Keratinocyte (primary cell): ENCODE measurements around the gene TOM1L1. TPM values are rescaled to one million over a fixed set of nuclear protein-coding genes. Genes with fewer than 3 reads are reported as not detected.

Source experiments
- DNase-seq: peaks from one replicate; pipeline ENCODE4 v3.0.0-alpha.2; 2011; ENCODE audit warnings: low read depth, missing footprints, low spot score
- FAIRE-seq: peaks from 2 replicates; lab custom pipeline; 2011; peaks lifted over from hg19 to GRCh38; lab: Jason Lieb, UNC
- H2AFZ ChIP-seq: 2 replicates; pipeline ENCODE4 v1.6.0; 2012; ENCODE audit warnings: low read length, control low read depth, inconsistent platforms; ENCODE audit not compliant: control insufficient read depth
- H3K27ac ChIP-seq: 2 replicates; pipeline ENCODE4 v1.5.1; 2011; ENCODE audit warnings: low read length; ENCODE audit not compliant: control insufficient read depth, insufficient read depth
- H3K27me3 ChIP-seq: 3 replicates; pipeline ENCODE4 v1.6.0; 2011; ENCODE audit warnings: low read length; ENCODE audit not compliant: control insufficient read depth, insufficient read depth; ENCODE audit errors: extremely low read depth
- H3K36me3 ChIP-seq, 2 experiments: 2 replicates in 1 of 2; 3 replicates in 1 of 2; pipeline ENCODE4 v1.5.1; 2011; ENCODE audit warnings: low read length in 2 of 2, mild to moderate bottlenecking in 1 of 2; ENCODE audit not compliant: control insufficient read depth in 2 of 2, insufficient read depth in 2 of 2; ENCODE audit errors: extremely low read depth in 1 of 2
- H3K4me1 ChIP-seq: 3 replicates; pipeline ENCODE4 v1.5.1; 2011; ENCODE audit warnings: low read length; ENCODE audit not compliant: control insufficient read depth, insufficient read depth; ENCODE audit errors: extremely low read depth
- H3K4me2 ChIP-seq: 3 replicates; pipeline ENCODE4 v1.6.0; 2011; ENCODE audit warnings: low read depth, low read length; ENCODE audit not compliant: control insufficient read depth, insufficient read depth; ENCODE audit errors: extremely low read depth
- H3K4me3 ChIP-seq, 3 experiments: fragments of 200-600 bp in 1 of 3; sonication (generic) in 1 of 3; 2 replicates in 2 of 3; 3 replicates in 1 of 3; pipeline ENCODE4 v1.5.1; 2011 to 2016; ENCODE audit warnings: low read length in 3 of 3, mild to moderate bottlenecking in 3 of 3, control low read depth in 2 of 3, inconsistent platforms in 1 of 3, low read depth in 1 of 3, mixed read lengths in 1 of 3, mixed run types in 1 of 3, moderate library complexity in 1 of 3; ENCODE audit not compliant: control insufficient read depth in 2 of 3, insufficient read depth in 2 of 3; ENCODE audit errors: extremely low read depth in 1 of 3
- H3K79me2 ChIP-seq: 2 replicates; pipeline ENCODE4 v1.6.0; 2012; ENCODE audit warnings: low read length; ENCODE audit not compliant: control insufficient read depth, insufficient read depth
- H3K9ac ChIP-seq: 3 replicates; pipeline ENCODE4 v1.6.0; 2011; ENCODE audit warnings: low read length; ENCODE audit not compliant: control insufficient read depth, insufficient read depth; ENCODE audit errors: extremely low read depth
- H3K9me1 ChIP-seq: 3 replicates; pipeline ENCODE4 v1.6.0; 2011; ENCODE audit warnings: low read length; ENCODE audit not compliant: control insufficient read depth, insufficient read depth; ENCODE audit errors: extremely low read depth
- H3K9me3 ChIP-seq: 2 replicates; pipeline ENCODE4 v1.5.1; 2012; ENCODE audit warnings: low read depth, low read length; ENCODE audit not compliant: control insufficient read depth
- H4K20me1 ChIP-seq: 3 replicates; pipeline ENCODE4 v1.6.0; 2011; ENCODE audit warnings: low read length; ENCODE audit not compliant: control insufficient read depth, insufficient read depth; ENCODE audit errors: extremely low read depth
- EZH2 ChIP-seq: IDR thresholded peaks from one replicate; pipeline ENCODE4 v1.6.1; 2012; ENCODE audit warnings: inconsistent platforms, mild to moderate bottlenecking, low read length, moderate library complexity
- dilution Hi-C: fragments of 300-500 bp; cut with MboI; formaldehyde crosslinking; loops from one replicate; pipeline ENCODE4 v1.7.0; 2020; ENCODE audit warnings: low sequenced_read_pairs; ENCODE audit not compliant: extremely low pct_ligation_motif_present
- polyA plus RNA-seq, 5 experiments: library from polyadenylated mRNA; depleted of rRNA in 3 of 5; stranded (reverse) in 3 of 5; stranded (forward) in 1 of 5; unstranded in 1 of 5; fragments of >200 nt; gene quantifications; 1 replicate in 1 of 5; 2 replicates in 3 of 5; 3 replicates in 1 of 5; pipeline versions ENCODE4 v1.2.1 to v1.2.3, GENCODE V29; 2011 to 2012; ENCODE audit warnings: missing spikeins in 2 of 5, low read depth in 1 of 5, low replicate concordance in 1 of 5
- TF ChIP-seq, protein P1 (sequence below), 3 experiments: IDR thresholded peaks in 1 of 3; conservative IDR thresholded peaks in 1 of 3; optimal IDR thresholded peaks in 1 of 3; 2 replicates in 2 of 3; 3 replicates in 1 of 3; pipeline versions ENCODE3 to v1.5.1; 2011; ENCODE audit warnings: low read length in 3 of 3, mild to moderate bottlenecking in 3 of 3, moderate library complexity in 2 of 3, control low read depth in 1 of 3, inconsistent platforms in 1 of 3; ENCODE audit not compliant: insufficient read depth in 2 of 3; ENCODE audit errors: extremely low read depth in 1 of 3

TOM1L1 gene
- polyA plus RNA-seq, 1 donor (not counting 4 experiments of a cell fraction or from before 2014, with no cell fraction given), result 90.1 TPM

DNA sequence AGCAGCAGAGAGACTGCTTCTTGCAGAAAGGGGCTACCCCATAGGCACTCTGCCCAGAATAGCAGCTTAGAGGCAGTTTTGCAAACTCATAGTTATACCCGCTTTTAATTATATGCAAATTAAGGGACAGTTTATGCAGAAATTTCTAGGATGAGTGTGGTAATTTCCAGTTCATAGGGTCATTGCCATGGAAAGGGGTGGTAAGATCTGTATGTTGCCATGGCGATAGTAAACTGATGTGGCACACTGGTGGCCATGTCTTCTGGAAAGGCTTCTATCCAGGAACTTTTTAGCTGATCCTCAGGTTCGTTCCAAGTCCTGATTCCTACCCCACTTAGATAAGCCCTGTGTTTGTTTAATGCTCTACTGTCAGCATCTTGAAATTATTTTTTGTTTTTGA, 74.1 kb downstream of the TOM1L1 start:
- H3K9ac ChIP-seq, result no peak overlapping the region
- H3K27ac ChIP-seq, result no peak overlapping the region
- H3K9me3 ChIP-seq, result no peaks in the 10 kb centered on the region
- no peaks in the 10 kb centered on the region for H3K36me3 ChIP-seq
- FAIRE-seq, result no peak
- H2AFZ ChIP-seq, result no peak overlapping the region
- dilution Hi-C loops, result no loop called here
- no peaks in the 10 kb centered on the region for H3K9me1 ChIP-seq
- peaks cover 8% of the 10 kb centered on the region for H3K79me2 ChIP-seq
- H3K27me3 ChIP-seq, result no peaks in the 10 kb centered on the region
- H4K20me1 ChIP-seq, result no peaks in the 10 kb centered on the region
- no peak for DNase-seq
- peaks cover 4% of the 10 kb centered on the region for H3K4me1 ChIP-seq
- H3K4me2 ChIP-seq, result no peak overlapping the region
- no peak overlapping the region for H3K4me3 ChIP-seq
- TF ChIP-seq EZH2, result no peak
- TF ChIP-seq, protein P1, sequence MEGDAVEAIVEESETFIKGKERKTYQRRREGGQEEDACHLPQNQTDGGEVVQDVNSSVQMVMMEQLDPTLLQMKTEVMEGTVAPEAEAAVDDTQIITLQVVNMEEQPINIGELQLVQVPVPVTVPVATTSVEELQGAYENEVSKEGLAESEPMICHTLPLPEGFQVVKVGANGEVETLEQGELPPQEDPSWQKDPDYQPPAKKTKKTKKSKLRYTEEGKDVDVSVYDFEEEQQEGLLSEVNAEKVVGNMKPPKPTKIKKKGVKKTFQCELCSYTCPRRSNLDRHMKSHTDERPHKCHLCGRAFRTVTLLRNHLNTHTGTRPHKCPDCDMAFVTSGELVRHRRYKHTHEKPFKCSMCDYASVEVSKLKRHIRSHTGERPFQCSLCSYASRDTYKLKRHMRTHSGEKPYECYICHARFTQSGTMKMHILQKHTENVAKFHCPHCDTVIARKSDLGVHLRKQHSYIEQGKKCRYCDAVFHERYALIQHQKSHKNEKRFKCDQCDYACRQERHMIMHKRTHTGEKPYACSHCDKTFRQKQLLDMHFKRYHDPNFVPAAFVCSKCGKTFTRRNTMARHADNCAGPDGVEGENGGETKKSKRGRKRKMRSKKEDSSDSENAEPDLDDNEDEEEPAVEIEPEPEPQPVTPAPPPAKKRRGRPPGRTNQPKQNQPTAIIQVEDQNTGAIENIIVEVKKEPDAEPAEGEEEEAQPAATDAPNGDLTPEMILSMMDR (optimal IDR thresholded peaks at IDR 0.05 in 1 of 3, IDR thresholded peaks at IDR 0.05 in 1 of 3, conservative IDR thresholded peaks at IDR 0.05 in 1 of 3; ENCODE audit: extremely low read depth in 1 of 3, insufficient read depth in 2 of 3, low read length in 3 of 3), result no peak

DNA sequence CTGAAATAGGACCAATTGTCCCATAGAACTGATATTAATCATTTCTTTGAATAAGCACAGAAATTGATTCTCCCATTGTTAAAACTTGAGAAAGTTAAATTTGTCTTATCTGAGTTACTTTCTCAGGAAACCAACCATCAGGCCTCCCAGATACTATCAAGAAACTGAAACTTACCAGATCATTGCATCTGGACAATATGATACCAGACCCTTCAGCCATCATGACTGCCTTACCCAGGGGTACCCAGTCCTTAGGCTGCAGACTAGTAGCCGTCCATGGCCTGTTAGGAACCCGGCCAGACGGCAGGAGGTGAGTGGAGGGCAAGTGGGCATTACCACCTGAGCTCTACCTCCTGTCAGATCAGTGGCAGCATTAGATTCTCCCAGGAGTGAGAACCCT, 75.7 kb downstream of the TOM1L1 start:
- H3K79me2 ChIP-seq, result peaks cover 2% of the 10 kb centered on the region
- TF ChIP-seq, protein P1 (optimal IDR thresholded peaks at IDR 0.05 in 1 of 3, IDR thresholded peaks at IDR 0.05 in 1 of 3, conservative IDR thresholded peaks at IDR 0.05 in 1 of 3; ENCODE audit: extremely low read depth in 1 of 3, insufficient read depth in 2 of 3, low read length in 3 of 3), result no peak
- no peak for TF ChIP-seq EZH2
- no peaks in the 10 kb centered on the region for H3K9me1 ChIP-seq
- no peaks in the 10 kb centered on the region for H4K20me1 ChIP-seq
- peaks cover 2% of the 10 kb centered on the region for H3K9me3 ChIP-seq
- H3K27me3 ChIP-seq, result no peaks in the 10 kb centered on the region
- no peak overlapping the region for H2AFZ ChIP-seq
- H3K27ac ChIP-seq, result no peak overlapping the region
- FAIRE-seq (no peak), DNase-seq (no peak)
- no peaks in the 10 kb centered on the region for H3K4me1 ChIP-seq
- no peak overlapping the region for H3K4me2 ChIP-seq
- H3K36me3 ChIP-seq, result no peaks in the 10 kb centered on the region
- H3K9ac ChIP-seq, result no peak overlapping the region
- dilution Hi-C loops, result no loop called here
- no peak overlapping the region for H3K4me3 ChIP-seq
